Prostate gland (tissue), 2 donors: ENCODE measurements around the gene NUF2. TPM values are rescaled to one million over a fixed set of nuclear protein-coding genes. Genes with fewer than 3 reads are reported as not detected.

Experiments used
- DNase-seq: peaks from one replicate; pipeline ENCODE4 v3.0.0-alpha.2; 2019; ENCODE audit warnings: low spot score
- H3K27ac ChIP-seq, 2 donors: fragments of 200-600 bp; sonication (generic); 2 replicates each; pipeline ENCODE4 v1.5.1; 2017 to 2019
- H3K27me3 ChIP-seq: fragments of 200-600 bp; sonication (generic); replicated peaks from 2 replicates; pipeline ENCODE4 v1.5.1; 2019; ENCODE audit not compliant: insufficient read depth
- H3K36me3 ChIP-seq, 2 donors: fragments of 200-600 bp; sonication (generic); 1 replicate in 1 of 2; 2 replicates in 1 of 2; pipeline versions ENCODE4 v1.5.1 to v1.8.1; 2017 to 2019
- H3K4me1 ChIP-seq: fragments of 200-600 bp; sonication (generic); replicated peaks from 2 replicates; pipeline ENCODE4 v1.5.1; 2019
- H3K4me3 ChIP-seq, 2 donors: fragments of 200-600 bp; sonication (generic); 2 replicates each; pipeline ENCODE4 v1.5.1; 2017 to 2019
- H3K9me3 ChIP-seq: fragments of 200-600 bp; sonication (generic); 2 replicates; pipeline ENCODE4 v1.5.1; 2017
- POLR2A ChIP-seq: fragments of 450-650 bp; IDR thresholded peaks from one replicate; pipeline ENCODE4 v1.6.1; 2016; ENCODE audit warnings: antibody characterized with exemption, mild to moderate bottlenecking
- POLR2AphosphoS5 ChIP-seq: sonication (generic); formaldehyde crosslinking; IDR thresholded peaks from one replicate; pipeline ENCODE4 v1.6.1; 2017; ENCODE audit warnings: antibody characterized with exemption
- WGBS: methylation state at CpG from one replicate; pipeline ENCODE4 v1.1.5; 2018; 5-methylcytosine and 5-hydroxymethylcytosine counted together
- intact Hi-C: fragments of 100-400 bp; cut with DNase I; formaldehyde crosslinking; loops from one replicate; pipeline ENCODE4 v1.14.2; 2022
- total RNA-seq, 2 donors: library from RNA; depleted of rRNA; stranded (reverse); fragments of >200 nt; gene quantifications; one replicate each; pipeline ENCODE4 v1.1.0, GENCODE V29; 2016
- TF ChIP-seq, protein P1 (sequence below), 4 experiments: fragments of 200-600 bp in 2 of 4; fragments of 450-650 bp in 2 of 4; sonication (generic) in 2 of 4; IDR thresholded peaks; 1 replicate in 3 of 4; 2 replicates in 1 of 4; pipeline ENCODE4 v1.5.1; 2016 to 2019; ENCODE audit warnings: antibody characterized with exemption in 4 of 4, mild to moderate bottlenecking in 2 of 4, moderate library complexity in 2 of 4

Gene NUF2
- total RNA-seq, 2 donors from 2014 or later: 0.55 to 4.0 TPM

DNA sequence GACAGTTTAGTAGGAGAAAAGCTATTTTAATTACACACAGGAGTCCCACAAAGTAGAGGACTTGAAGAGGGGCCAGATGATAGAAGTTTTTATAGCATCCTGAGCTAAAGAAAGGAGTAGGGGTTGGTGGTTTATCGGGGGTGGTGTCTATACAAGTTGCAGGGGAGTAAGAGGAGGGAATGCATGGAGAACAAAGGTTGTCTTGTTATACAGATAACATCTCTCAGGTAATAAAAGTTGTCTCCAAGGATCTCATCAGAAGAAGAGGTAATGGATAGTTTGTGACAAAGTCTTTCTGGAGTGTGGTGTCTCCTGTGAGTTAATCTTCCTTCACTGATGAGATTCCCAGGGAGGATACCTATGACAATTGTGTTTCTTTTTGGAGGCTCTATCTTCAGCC lies 23.4 kb upstream of the NUF2 start:
- DNase-seq: no peak
- H3K4me3 ChIP-seq: no peak overlapping the region
- no peaks in the 10 kb centered on the region for H3K27me3 ChIP-seq
- H3K36me3 ChIP-seq: no peaks in the 10 kb centered on the region
- intact Hi-C loops: no loop called here
- 9% methylated on average over 1 of the region's 1 CpG for WGBS
- H3K27ac ChIP-seq: no peak overlapping the region
- no peaks in the 10 kb centered on the region for H3K4me1 ChIP-seq
- no peaks in the 10 kb centered on the region for H3K9me3 ChIP-seq
- TF ChIP-seq, protein P1, sequence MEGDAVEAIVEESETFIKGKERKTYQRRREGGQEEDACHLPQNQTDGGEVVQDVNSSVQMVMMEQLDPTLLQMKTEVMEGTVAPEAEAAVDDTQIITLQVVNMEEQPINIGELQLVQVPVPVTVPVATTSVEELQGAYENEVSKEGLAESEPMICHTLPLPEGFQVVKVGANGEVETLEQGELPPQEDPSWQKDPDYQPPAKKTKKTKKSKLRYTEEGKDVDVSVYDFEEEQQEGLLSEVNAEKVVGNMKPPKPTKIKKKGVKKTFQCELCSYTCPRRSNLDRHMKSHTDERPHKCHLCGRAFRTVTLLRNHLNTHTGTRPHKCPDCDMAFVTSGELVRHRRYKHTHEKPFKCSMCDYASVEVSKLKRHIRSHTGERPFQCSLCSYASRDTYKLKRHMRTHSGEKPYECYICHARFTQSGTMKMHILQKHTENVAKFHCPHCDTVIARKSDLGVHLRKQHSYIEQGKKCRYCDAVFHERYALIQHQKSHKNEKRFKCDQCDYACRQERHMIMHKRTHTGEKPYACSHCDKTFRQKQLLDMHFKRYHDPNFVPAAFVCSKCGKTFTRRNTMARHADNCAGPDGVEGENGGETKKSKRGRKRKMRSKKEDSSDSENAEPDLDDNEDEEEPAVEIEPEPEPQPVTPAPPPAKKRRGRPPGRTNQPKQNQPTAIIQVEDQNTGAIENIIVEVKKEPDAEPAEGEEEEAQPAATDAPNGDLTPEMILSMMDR (IDR thresholded peaks at IDR 0.05): no peak
- TF ChIP-seq POLR2A (no peak), POLR2AphosphoS5 (no peak)

DNA sequence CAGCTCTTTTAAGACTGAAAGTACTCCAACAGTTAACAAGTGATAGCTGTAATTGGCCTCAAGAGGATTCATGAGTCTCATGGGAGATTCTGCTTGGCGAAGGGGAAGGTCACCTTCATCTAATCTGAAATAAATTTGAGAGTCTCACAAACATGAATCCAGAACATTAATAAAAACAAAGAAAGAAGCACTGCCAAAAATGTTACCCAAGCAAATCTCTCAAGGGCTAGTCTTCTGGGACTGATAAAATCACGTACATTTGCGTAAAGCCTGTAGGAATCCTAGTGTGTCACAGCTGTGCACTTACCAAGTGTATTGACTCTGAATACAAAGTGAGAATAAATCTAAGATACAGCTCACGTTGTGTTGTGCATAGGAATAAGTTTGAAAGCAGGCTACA lies 21.2 kb upstream of the NUF2 start:
- no peaks in the 10 kb centered on the region for H3K27me3 ChIP-seq
- no peaks in the 10 kb centered on the region for H3K9me3 ChIP-seq
- no peak for DNase-seq
- 54% methylated on average over 4 of the region's 4 CpGs for WGBS
- H3K4me1 ChIP-seq: no peaks in the 10 kb centered on the region
- no peaks in the 10 kb centered on the region for H3K36me3 ChIP-seq
- TF ChIP-seq POLR2AphosphoS5 (no peak), POLR2A (no peak)
- TF ChIP-seq, protein P1 (IDR thresholded peaks at IDR 0.05): no peak
- intact Hi-C loops: loop anchor here (10.0 kb wide), 1 partner anchor 946 kb away; no protein-coding TSS in a partner anchor
- H3K27ac ChIP-seq: no peak overlapping the region
- no peak overlapping the region for H3K4me3 ChIP-seq

DNA sequence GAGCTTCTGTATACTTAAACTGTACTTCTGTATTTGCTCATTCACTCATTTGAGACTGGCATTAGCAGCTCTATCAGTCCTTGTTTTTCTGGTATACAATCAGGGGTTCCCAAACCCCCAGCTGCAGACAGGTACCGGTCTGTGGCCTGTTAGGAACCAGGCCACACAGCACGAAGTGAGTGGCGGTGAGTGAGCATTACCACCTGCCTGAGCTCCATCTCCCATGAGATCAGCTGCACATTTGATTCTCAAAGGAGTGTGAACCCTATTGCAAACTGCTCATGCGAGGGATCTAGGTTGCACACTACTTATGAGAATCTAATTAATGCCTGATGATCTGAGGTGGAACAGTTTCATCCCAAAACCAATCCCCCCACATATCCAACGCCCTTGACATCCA lies 18.2 kb upstream of the NUF2 start:
- H3K4me3 ChIP-seq: no peak overlapping the region
- H3K36me3 ChIP-seq: no peaks in the 10 kb centered on the region
- WGBS: 95% methylated on average over 5 of the region's 5 CpGs
- TF ChIP-seq, protein P1 (IDR thresholded peaks at IDR 0.05): no peak
- TF ChIP-seq POLR2A (no peak), POLR2AphosphoS5 (no peak)
- no peaks in the 10 kb centered on the region for H3K9me3 ChIP-seq
- intact Hi-C loops: loop anchor here (10.0 kb wide), 1 partner anchor 949 kb away; no protein-coding TSS in a partner anchor
- H3K4me1 ChIP-seq: no peaks in the 10 kb centered on the region
- H3K27me3 ChIP-seq: no peaks in the 10 kb centered on the region
- H3K27ac ChIP-seq: no peak overlapping the region
- no peak for DNase-seq

DNA sequence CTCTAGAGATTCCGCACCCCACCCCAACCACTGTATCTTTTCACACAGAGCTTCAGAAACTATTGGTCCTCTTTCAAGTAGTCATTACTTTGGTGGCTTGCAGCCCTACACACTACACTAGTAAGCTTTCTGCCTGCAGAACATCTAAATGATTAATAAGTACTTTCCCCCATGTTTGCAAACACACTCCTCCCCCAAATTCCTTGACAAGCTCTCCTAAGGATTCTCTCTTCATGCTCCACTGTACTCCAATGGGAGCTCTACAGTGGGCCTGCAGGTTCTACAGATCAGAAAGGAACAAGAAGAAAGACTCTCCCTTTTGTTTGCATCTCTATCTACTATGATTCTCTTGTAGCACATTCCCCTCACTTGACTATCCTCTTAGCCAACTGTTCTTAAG lies 16.3 kb upstream of the NUF2 start:
- TF ChIP-seq POLR2AphosphoS5: no peak
- TF ChIP-seq, protein P1 (IDR thresholded peaks at IDR 0.05): no peak
- H3K4me1 ChIP-seq: no peaks in the 10 kb centered on the region
- H3K4me3 ChIP-seq: no peak overlapping the region
- intact Hi-C loops: loop anchor here (10.0 kb wide), 1 partner anchor 951 kb away; no protein-coding TSS in a partner anchor
- 100% methylated on average over 1 of the region's 1 CpG for WGBS
- no peak overlapping the region for H3K27ac ChIP-seq
- no peaks in the 10 kb centered on the region for H3K27me3 ChIP-seq
- DNase-seq: no peak
- H3K9me3 ChIP-seq: no peaks in the 10 kb centered on the region
- H3K36me3 ChIP-seq: no peaks in the 10 kb centered on the region

DNA sequence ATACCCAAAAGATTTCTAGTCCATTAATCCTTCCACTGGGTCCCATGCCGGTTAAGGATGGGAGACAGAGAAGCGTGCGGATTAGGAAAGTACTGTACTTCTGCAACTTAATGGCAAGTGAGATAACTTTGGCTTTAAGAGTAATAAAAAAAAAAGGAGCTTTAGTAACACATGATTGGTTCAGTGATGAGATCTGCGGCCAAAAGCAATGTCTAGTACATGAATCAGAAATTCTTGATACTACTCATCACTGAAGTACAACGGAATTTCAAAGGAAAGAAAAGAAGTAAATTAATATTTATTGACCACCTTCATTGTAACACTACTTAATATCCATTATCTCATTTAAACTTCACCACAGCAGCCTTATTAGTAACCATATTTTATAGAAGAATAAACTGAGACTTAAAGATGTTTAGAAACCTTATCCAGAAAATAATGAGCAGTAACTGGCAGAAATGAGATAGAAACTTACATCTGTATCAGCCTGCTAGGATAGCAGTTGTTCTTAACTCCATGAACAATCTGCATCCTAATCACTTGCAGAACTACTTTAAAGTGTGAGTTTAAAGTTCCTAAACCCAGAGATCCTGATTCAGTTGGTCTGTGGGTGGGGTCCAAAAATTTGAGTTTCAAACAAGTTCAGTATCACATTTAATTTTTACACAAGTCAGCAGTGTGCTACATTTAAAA lies 14.1 kb upstream of the NUF2 start:
- H3K36me3 ChIP-seq: no peaks in the 10 kb centered on the region
- TF ChIP-seq, protein P1 (IDR thresholded peaks at IDR 0.05): no peak
- TF ChIP-seq POLR2AphosphoS5 (no peak), POLR2A (no peak)
- no peaks in the 10 kb centered on the region for H3K27me3 ChIP-seq
- no peaks in the 10 kb centered on the region for H3K9me3 ChIP-seq
- no peak for DNase-seq
- no peaks in the 10 kb centered on the region for H3K4me1 ChIP-seq
- H3K27ac ChIP-seq: no peak overlapping the region
- intact Hi-C loops: loop anchor here (10.0 kb wide), 1 partner anchor 953 kb away; no protein-coding TSS in a partner anchor
- H3K4me3 ChIP-seq: no peak overlapping the region
- WGBS: 95% methylated on average over 5 of the region's 5 CpGs
